ENCODE data around the gene C2CD3. TPM values are rescaled to one million over a fixed set of nuclear protein-coding genes. Genes with fewer than 3 reads are reported as not detected.

The C2CD3 gene
- polyA plus RNA-seq, 1 experiment: 10.3 TPM

- Histone ChIP-seq H3K4me3 (ENCODE audit: low read depth, low read length) (no peak overlapping the region), H3K36me3 (ENCODE audit: control insufficient read depth, insufficient read depth, low read length) (no peaks in the 10 kb centered on the region), H3K27me3 (ENCODE audit: control insufficient read depth, insufficient read depth, low read length) (no peaks in the 10 kb centered on the region)
- no peak for TF ChIP-seq CTCF (IDR thresholded peaks at IDR 0.05; ENCODE audit: insufficient read depth, low read depth, low read length)
- POLR2A ChIA-PET: no interaction called here
- no peak for DNase-seq (ENCODE audit: low read depth)
- CTCF ChIA-PET: no interaction called here
Measured at GRCh38 chr11:74116719-74117118, 54.1 kb downstream of the C2CD3 start.

DNA sequence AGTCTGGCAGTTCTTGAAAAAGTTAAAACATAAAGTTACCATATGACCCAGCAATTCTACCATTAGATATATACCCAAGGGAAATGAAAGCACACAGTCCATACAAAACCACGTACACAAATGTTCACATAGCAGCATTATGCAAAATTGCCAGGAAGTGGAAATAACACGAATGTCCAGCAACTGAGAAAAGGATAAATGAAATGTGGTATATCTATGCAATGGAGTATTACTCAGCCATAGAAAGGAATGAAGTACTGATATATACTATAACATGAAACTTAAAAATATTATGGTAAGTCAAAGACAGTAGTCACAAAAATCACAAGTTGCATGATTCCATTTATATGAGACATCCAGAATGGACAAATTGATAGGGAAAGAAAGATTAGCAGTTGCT lies 57.9 kb downstream of the C2CD3 start:
- ChIA-PET POLR2A (no interaction called here), CTCF (no interaction called here)
- H3K27me3 ChIP-seq (ENCODE audit: control insufficient read depth, insufficient read depth, low read length): no peaks in the 10 kb centered on the region
- H3K36me3 ChIP-seq (ENCODE audit: control insufficient read depth, insufficient read depth, low read length): no peaks in the 10 kb centered on the region
- no peak for TF ChIP-seq CTCF (IDR thresholded peaks at IDR 0.05; ENCODE audit: insufficient read depth, low read depth, low read length)
- DNase-seq (ENCODE audit: low read depth): no peak
- no peak overlapping the region for H3K4me3 ChIP-seq (ENCODE audit: low read depth, low read length)

DNA sequence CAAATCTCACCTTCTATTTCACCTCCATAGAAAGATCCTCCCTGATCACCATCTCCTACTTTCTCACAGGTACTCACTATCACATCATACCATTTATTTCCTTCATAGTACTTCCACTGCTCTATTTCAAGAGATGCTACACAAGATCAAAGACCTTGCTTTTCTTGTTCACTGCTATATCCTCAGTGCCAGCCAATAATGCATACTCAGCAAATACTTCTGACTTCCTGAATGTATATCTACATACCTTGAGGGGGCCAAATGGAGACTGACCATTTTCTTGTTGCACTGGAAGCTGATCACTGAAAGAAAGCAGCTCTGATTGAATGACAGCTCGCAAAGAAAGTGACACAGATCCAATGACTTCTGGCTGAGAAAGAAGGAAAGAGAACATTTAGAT lies 64.7 kb downstream of the C2CD3 start:
- ChIA-PET POLR2A (no interaction called here), CTCF (no interaction called here)
- no peak overlapping the region for H3K4me3 ChIP-seq (ENCODE audit: low read depth, low read length)
- no peaks in the 10 kb centered on the region for H3K27me3 ChIP-seq (ENCODE audit: control insufficient read depth, insufficient read depth, low read length)
- no peak for TF ChIP-seq CTCF (IDR thresholded peaks at IDR 0.05; ENCODE audit: insufficient read depth, low read depth, low read length)
- peaks cover 6% of the 10 kb centered on the region for H3K36me3 ChIP-seq (ENCODE audit: control insufficient read depth, insufficient read depth, low read length)
- DNase-seq (ENCODE audit: low read depth): no peak

DNA sequence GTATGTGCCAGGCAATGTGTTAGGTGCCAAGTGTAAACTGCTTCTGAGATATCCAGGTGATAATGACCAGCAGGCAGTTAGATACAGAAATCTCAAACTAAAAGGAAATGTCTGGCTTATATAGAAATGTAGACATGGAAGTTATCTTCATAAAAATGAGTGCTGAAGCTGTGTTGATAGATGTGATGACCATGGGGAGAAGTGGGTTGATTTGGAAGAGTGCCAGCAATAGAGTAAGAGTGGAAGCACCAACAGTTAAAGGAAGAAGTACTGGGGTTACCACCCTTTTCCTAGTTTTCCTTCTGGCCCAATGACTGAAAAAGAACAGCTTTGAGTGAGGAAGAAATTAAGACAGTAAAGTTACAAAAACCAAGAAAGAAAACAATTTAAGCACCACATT lies 68.5 kb downstream of the C2CD3 start:
- peaks cover 6% of the 10 kb centered on the region for H3K36me3 ChIP-seq (ENCODE audit: control insufficient read depth, insufficient read depth, low read length)
- POLR2A ChIA-PET: no interaction called here

DNA sequence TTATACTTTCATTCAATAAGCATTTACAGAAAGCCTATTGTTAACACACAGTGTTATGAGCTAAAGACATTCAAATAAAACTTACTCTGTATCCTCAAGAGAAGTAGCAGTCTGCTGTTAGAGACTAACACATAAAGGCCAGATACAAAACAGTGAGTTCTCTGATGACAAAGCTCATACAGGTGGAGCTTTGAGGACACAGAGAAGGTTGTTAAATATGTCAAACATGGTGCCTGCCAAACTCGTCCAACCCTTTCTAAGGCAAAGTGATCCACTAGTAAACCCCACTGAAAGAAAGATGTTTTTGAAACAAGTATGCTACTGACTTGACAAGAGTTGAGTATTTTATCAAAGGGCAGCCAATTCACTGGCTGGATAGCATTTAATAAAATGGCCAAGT lies 70.1 kb downstream of the C2CD3 start:
- peaks cover 5% of the 10 kb centered on the region for H3K36me3 ChIP-seq (ENCODE audit: control insufficient read depth, insufficient read depth, low read length)
- TF ChIP-seq CTCF (IDR thresholded peaks at IDR 0.05; ENCODE audit: insufficient read depth, low read depth, low read length): no peak
- ChIA-PET POLR2A (no interaction called here), CTCF (no interaction called here)
- DNase-seq (ENCODE audit: low read depth): no peak
- H3K27me3 ChIP-seq (ENCODE audit: control insufficient read depth, insufficient read depth, low read length): no peaks in the 10 kb centered on the region
- no peak overlapping the region for H3K4me3 ChIP-seq (ENCODE audit: low read depth, low read length)

More for the DNA sequence above, 68.5 kb downstream of the C2CD3 start:
- no peak for TF ChIP-seq CTCF (IDR thresholded peaks at IDR 0.05; ENCODE audit: insufficient read depth, low read depth, low read length)
- Histone ChIP-seq H3K27me3 (ENCODE audit: control insufficient read depth, insufficient read depth, low read length) (no peaks in the 10 kb centered on the region), H3K4me3 (ENCODE audit: low read depth, low read length) (no peak overlapping the region)
- CTCF ChIA-PET: interaction anchor here (1.0 kb wide), 1 partner anchor 138 kb away, joined by 3 read pairs; no protein-coding TSS in a partner anchor
- no peak for DNase-seq (ENCODE audit: low read depth)
